Subcutaneous adipose tissue (tissue), 4 donors: ENCODE results near the gene MLC1. TPM values are rescaled to one million over a fixed set of nuclear protein-coding genes. Genes with fewer than 3 reads are reported as not detected.

Source experiments
- total RNA-seq, 4 donors: library from RNA; depleted of rRNA; stranded (reverse); fragments of >200 nt; gene quantifications; one replicate each; pipeline ENCODE4 v1.1.0, GENCODE V29; 2016
- TF ChIP-seq, protein P1 (sequence below): fragments of 450-650 bp; IDR thresholded peaks from one replicate; pipeline ENCODE4 v1.5.1; 2016; ENCODE audit warnings: low read depth, mild to moderate bottlenecking, control low read depth, antibody characterized with exemption, moderate library complexity

MLC1 gene
- 1 to 10 TPM in 1 of 4 donors, under 1 TPM in 1, not detected in 2; 0.22 to 1.1 TPM for total RNA-seq

DNA sequence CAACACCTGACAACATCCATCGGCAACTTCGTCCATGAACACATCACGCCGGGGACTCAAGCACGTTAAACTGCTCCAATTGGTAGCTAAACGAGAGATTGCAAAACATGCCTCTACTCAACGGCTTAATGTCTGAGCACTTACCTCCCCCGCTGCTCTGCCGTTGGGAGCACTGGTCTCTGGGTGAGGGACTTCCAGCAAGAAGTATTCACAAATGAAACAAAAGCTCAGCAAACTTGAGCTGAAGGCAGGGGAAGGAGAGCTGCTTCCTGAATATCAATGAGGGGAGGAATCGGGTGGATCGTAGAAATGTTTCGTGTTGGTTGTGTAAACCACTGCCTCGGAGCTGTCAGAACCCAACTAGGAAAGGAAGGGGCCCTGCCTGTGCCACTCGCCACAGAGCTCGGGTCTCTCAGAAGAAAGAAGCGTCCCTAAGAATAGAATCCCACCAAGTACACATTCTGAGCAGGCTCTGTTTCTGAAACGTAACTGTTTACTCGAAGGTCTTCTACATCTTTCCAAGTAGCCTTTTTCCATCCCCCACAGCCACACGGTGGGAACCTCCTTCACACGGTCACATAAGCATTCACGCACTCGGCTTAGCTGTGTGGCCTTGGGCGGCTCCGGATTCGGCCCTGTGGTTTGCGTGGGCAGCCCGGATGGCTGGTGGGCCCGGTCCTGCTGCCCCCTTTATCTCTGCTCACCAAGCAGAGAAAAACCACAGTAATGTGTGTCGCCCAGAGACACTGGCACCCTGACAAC lies at the start of gene MLC1:
TSS of gene MLC1 (minus strand) at position 216 of the 762 bp plus-strand sequence. CDS start 524 bp downstream, outside the sequence.
- TF ChIP-seq, protein P1, sequence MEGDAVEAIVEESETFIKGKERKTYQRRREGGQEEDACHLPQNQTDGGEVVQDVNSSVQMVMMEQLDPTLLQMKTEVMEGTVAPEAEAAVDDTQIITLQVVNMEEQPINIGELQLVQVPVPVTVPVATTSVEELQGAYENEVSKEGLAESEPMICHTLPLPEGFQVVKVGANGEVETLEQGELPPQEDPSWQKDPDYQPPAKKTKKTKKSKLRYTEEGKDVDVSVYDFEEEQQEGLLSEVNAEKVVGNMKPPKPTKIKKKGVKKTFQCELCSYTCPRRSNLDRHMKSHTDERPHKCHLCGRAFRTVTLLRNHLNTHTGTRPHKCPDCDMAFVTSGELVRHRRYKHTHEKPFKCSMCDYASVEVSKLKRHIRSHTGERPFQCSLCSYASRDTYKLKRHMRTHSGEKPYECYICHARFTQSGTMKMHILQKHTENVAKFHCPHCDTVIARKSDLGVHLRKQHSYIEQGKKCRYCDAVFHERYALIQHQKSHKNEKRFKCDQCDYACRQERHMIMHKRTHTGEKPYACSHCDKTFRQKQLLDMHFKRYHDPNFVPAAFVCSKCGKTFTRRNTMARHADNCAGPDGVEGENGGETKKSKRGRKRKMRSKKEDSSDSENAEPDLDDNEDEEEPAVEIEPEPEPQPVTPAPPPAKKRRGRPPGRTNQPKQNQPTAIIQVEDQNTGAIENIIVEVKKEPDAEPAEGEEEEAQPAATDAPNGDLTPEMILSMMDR: no peak

DNA sequence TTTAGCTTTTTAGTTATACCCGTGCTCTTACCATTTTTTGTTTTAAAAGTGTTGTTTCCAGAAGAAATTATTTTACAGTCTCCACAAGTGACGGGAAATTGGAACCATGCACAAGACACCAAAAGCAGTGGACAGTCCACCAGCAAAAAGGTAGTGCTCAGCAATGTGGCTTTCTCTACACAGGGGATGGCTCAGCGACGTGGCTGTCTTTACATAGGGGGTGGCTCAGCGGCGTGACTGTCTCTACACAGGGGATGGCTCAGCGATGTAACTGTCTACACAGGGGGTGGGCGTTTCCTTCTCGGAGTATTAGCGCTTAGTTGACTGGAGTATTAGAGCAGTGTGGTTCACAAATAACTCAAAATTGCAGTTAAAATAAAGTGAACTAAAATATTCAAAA lies 49.3 kb upstream of the MLC1 start:
- TF ChIP-seq, protein P1: no peak

DNA sequence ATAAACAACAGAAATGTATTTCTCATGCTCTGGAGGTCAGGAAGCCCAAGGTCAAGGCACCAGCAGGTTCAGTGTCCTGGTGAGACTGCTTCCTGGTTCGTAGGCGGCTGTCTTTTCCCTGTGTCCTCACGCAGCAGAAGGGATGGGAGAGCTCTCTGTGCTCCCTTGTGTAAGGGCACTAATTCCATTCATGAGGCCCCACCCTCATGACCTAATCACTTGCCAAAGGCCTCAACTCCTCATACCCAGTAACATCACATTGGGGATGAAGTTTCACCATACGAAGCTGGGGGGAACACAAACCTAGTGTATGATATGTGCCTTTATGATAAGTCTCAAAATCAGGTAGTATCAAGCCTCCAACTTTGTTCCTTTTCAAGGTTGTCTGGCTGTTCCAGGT lies 46.7 kb upstream of the MLC1 start:
- TF ChIP-seq, protein P1: no peak

DNA sequence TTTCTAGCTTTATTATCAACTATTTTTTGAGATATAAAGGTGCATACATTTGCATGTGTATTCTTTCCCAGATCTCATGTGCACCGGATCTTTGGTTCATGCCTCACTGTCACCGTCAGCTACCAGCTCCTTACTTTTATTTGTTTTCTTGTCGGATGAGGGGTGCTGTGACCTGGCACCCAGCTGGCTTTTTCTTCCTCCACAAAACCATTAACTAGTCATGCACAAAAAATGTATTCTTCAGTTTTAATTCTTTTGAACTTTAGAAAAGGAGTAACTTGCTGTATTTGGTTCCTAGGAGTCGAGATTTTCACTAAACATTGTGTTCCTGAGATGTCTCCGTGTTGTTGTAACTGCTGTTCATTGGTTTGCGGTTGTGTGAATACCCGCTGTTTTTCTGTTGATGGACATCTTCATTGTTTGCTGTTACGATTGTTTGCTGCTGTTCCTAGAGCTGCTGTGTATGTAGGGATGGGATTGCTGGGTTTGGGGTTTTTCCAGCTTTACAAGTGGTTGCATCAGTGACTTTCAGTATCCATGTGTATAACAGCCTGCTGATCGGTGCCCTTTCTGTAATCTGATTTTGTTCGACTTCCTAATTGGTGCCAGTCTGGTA lies 44.0 kb upstream of the MLC1 start:
- TF ChIP-seq, protein P1: no peak

DNA sequence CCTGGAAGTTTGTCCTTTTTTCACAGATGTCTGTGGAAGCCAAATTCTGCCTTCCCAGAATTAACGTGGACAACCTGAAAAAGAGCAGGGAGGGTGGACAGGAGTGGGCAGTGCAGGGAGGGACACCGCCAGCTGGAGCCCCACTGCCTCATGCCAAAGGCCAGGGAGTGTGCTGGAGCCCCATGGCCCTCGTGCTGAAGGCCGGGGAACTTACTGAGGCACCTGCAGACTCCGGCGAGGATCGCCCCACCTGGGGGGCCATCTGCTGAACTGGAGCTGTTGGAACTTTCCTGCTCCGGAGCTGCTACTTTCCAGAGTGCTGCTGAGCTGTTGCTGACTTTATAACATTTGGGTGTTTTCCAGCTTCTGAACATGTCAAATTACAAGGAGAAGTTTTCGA lies 39.8 kb upstream of the MLC1 start:
- TF ChIP-seq, protein P1: no peak

DNA sequence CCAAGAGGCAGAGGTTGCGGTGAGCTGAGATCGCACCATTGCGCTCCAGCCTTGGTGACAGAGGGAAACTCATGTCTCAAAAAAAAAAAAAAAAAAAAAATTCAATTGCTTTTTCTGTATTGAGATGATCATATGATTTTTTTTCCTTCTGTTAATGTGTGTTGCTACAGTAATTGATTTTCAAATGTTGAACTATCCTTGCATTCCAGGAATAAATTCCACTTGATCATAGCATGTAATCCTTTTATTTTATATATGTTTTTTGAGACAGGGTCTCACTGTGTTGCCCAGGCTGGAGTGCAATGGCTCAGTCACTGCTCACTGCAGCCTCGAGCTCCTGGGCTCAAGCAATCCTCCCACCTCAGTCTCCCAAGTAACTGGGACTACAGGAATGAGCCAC lies 37.9 kb upstream of the MLC1 start:
- TF ChIP-seq, protein P1: no peak

DNA sequence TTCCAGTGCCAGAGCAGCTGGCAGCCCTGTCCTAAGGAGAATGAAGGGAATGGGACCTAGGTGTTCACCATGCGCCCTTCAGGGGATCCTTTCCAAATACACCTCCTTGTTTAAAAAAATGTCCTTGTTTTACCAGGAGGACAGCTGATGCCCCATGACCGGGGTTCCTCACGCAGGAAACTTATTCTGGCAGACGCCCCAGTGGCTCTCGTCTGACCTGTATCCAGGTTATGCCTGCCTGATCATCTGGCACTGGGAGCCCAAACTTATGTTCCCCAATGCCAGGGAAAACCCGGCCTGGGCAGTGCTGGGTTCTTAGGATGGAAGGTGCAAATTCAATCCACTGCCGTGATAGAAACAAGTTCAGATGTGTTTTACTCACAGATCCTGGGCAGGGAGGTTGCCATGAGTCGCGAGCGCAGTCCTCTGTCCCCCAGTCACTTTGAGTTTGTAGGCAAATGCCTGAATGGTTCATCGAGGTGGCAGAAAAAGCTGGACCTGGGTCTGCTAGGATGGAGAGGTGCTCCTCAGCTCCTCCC lies 36.0 kb upstream of the MLC1 start:
- TF ChIP-seq, protein P1: no peak
